OCI-LY7 (cell line): Measurements from ENCODE around the gene GLB1L2. TPM values are rescaled to one million over a fixed set of nuclear protein-coding genes. Genes with fewer than 3 reads are reported as not detected.

Experiments
- BruUV-seq: library from RNA; stranded (reverse); fragments of 400-500 nt; replicated peaks from 2 replicates; lab custom pipeline; 2021; lab: Mats Ljungman, UMichigan
- CTCF ChIA-PET: fragments of 300-600 bp; sonication (Branson Sonifier 250); formaldehyde crosslinking; loops from one replicate; lab custom pipeline; 2022; ENCODE audit warnings: antibody characterized with exemption; ENCODE audit not compliant: unreplicated experiment; lab: Charles Lee
- POLR2A ChIA-PET: fragments of 300-600 bp; sonication (Branson Sonifier 250); formaldehyde crosslinking; loops from one replicate; lab custom pipeline; 2022; ENCODE audit warnings: antibody characterized with exemption; lab: Charles Lee
- DNase-seq: peaks from one replicate; pipeline ENCODE4 v3.0.0-alpha.2; 2015; ENCODE audit warnings: low spot score
- H2AFZ ChIP-seq: fragments of 200-600 bp; sonication (generic), shearing (Covaris generic); 2 replicates; pipeline ENCODE4 v1.6.1; 2014; ENCODE audit warnings: mild to moderate bottlenecking, antibody characterized with exemption, low read length, moderate library complexity
- H3K27ac ChIP-seq: fragments of 200-600 bp; sonication (generic); 2 replicates; pipeline ENCODE4 v1.5.1; 2014; ENCODE audit warnings: mixed run types, low read depth, mild to moderate bottlenecking, moderate library complexity, low read length, inconsistent platforms; ENCODE audit not compliant: poor library complexity, severe bottlenecking
- H3K36me3 ChIP-seq: fragments of 200-600 bp; sonication (generic); 2 replicates; pipeline ENCODE4 v1.6.1; 2014; ENCODE audit warnings: mild to moderate bottlenecking, antibody characterized with exemption, low read length, moderate library complexity, mixed read lengths; ENCODE audit not compliant: insufficient read depth
- H3K4me1 ChIP-seq: fragments of 200-600 bp; sonication (generic); 2 replicates; pipeline ENCODE4 v1.5.1; 2014; ENCODE audit warnings: mild to moderate bottlenecking, low read length; ENCODE audit not compliant: insufficient read depth, poor library complexity, severe bottlenecking
- H3K4me2 ChIP-seq: fragments of 200-600 bp; sonication (generic); 2 replicates; pipeline ENCODE4 v1.6.1; 2014; ENCODE audit warnings: mild to moderate bottlenecking, low read length
- H3K4me3 ChIP-seq: fragments of 200-600 bp; sonication (generic); 2 replicates; pipeline ENCODE4 v1.5.1; 2014; ENCODE audit warnings: mild to moderate bottlenecking, low read depth, low read length; ENCODE audit not compliant: poor library complexity, severe bottlenecking
- H3K79me2 ChIP-seq: fragments of 200-600 bp; sonication (generic); 2 replicates; pipeline ENCODE4 v1.6.1; 2016; ENCODE audit warnings: low read depth, mild to moderate bottlenecking, low read length, moderate library complexity, mixed read lengths; ENCODE audit not compliant: insufficient read depth
- H3K9me2 ChIP-seq: fragments of 200-600 bp; sonication (generic); 2 replicates; pipeline ENCODE4 v1.6.1; 2016; ENCODE audit warnings: mild to moderate bottlenecking, low read length, mixed read lengths; ENCODE audit not compliant: insufficient read depth
- H3K9me3 ChIP-seq: fragments of 200-600 bp; sonication (generic); 2 replicates; pipeline ENCODE4 v1.6.1; 2014; ENCODE audit warnings: mild to moderate bottlenecking, mixed run types, low read length, mixed read lengths
- H4K20me1 ChIP-seq: fragments of 200-600 bp; sonication (generic); 2 replicates; pipeline ENCODE4 v1.6.1; 2014; ENCODE audit warnings: mild to moderate bottlenecking, antibody characterized with exemption, low read length, moderate library complexity, mixed read lengths; ENCODE audit not compliant: insufficient read depth
- CTCF ChIP-seq: fragments of 200-600 bp; sonication (generic); conservative IDR thresholded peaks from 2 replicates; pipeline ENCODE4 v1.5.1; 2014; ENCODE audit warnings: mild to moderate bottlenecking, antibody characterized with exemption, low read length, moderate library complexity, mixed read lengths
- EZH2phosphoT487 ChIP-seq: fragments of 200-600 bp; sonication (generic); IDR thresholded peaks from 2 replicates; pipeline ENCODE4 v1.6.1; 2018; ENCODE audit warnings: low read depth, borderline replicate concordance, mild to moderate bottlenecking, mixed run types, antibody characterized with exemption, low read length, moderate library complexity, mixed read lengths
- intact Hi-C: fragments of 100-400 bp; cut with micrococcal nuclease; formaldehyde crosslinking; loops from one replicate; pipeline ENCODE4 v1.10.0; 2022; ENCODE audit not compliant: unreplicated experiment
- total RNA-seq, 2 experiments: library from RNA; depleted of rRNA in 1 of 2; stranded (reverse); fragments of >200 nt in 1 of 2; shearing (Covaris generic) in 1 of 2; gene quantifications; 2 replicates each; pipeline ENCODE4 v1.2.3, GENCODE V29; 2014 to 2022

GLB1L2 gene
- total RNA-seq, 2 experiments from 2014 or later: not detected

DNA sequence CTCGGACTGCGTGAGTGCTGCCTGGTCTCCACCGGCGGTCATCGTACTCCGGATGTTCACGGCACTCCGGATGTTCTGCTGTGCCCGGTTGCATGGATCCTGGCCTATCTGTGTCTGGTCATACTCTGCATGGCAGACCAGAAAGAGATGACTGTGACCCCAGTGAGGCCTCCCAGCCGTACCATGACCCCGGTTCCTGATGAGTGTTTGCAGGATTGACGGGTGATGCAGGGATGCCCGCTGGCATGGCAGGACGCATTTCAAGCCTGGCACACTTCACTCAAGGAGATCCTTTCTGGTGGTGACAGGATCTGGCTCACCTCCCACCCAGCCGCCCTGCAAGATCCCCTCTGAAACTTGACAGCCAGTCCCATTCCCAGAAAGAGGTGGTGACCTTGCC is 6.3 kb downstream of the GLB1L2 start:
- Histone ChIP-seq H3K9me2 (no peaks in the 10 kb centered on the region), H3K27ac (no peak overlapping the region), H3K4me1 (no peaks in the 10 kb centered on the region), H3K4me2 (no peak overlapping the region), H4K20me1 (no peaks in the 10 kb centered on the region), H3K4me3 (no peak overlapping the region), H2AFZ (no peak overlapping the region), H3K9me3 (no peaks in the 10 kb centered on the region), H3K79me2 (no peaks in the 10 kb centered on the region), H3K36me3 (no peaks in the 10 kb centered on the region)
- POLR2A ChIA-PET: no interaction called here
- TF ChIP-seq EZH2phosphoT487: no peak
- no peak for TF ChIP-seq CTCF
- CTCF ChIA-PET: no interaction called here
- no peak for DNase-seq
- intact Hi-C loops: no loop called here
- BruUV-seq: no TSS peak

GRCh38 chr11:134338654-134339053 is 6.9 kb downstream of the GLB1L2 start:
- TF ChIP-seq CTCF (no peak), EZH2phosphoT487 (no peak)
- no TSS peak for BruUV-seq
- Histone ChIP-seq H3K4me1 (no peaks in the 10 kb centered on the region), H3K9me3 (no peaks in the 10 kb centered on the region), H4K20me1 (no peaks in the 10 kb centered on the region), H3K4me3 (no peak overlapping the region), H3K9me2 (no peaks in the 10 kb centered on the region), H3K4me2 (no peak overlapping the region), H3K79me2 (no peaks in the 10 kb centered on the region), H2AFZ (no peak overlapping the region), H3K36me3 (no peaks in the 10 kb centered on the region), H3K27ac (no peak overlapping the region)
- DNase-seq: no peak
- intact Hi-C loops: no loop called here
- POLR2A ChIA-PET: no interaction called here
- CTCF ChIA-PET: no interaction called here

DNA sequence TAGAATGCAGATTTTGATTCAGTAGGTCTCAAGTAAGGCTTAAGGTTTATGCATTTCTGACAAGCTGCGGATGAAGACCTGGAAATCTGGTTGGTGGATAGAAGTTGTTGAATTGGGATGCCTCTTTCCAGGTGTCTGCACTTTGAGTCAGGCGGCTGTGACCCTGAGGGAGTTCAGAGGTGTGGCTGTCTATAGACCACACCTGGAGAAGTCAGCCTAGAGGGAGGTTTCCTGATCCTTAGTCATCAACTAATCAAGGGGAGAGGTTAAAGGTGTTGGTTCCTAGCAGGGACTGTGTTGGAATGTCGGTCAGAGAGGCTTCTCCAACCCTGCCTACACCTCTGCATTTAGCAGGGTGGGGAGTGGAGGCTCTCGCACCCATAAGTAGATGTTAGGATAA is 8.0 kb downstream of the GLB1L2 start:
- H3K79me2 ChIP-seq: no peaks in the 10 kb centered on the region
- POLR2A ChIA-PET: no interaction called here
- DNase-seq: no peak
- BruUV-seq: no TSS peak
- H3K9me2 ChIP-seq: no peaks in the 10 kb centered on the region
- H4K20me1 ChIP-seq: no peaks in the 10 kb centered on the region
- H3K4me1 ChIP-seq: no peaks in the 10 kb centered on the region
- TF ChIP-seq CTCF (no peak), EZH2phosphoT487 (no peak)
- no peaks in the 10 kb centered on the region for H3K36me3 ChIP-seq
- H3K4me3 ChIP-seq: no peak overlapping the region
- no peak overlapping the region for H3K4me2 ChIP-seq
- CTCF ChIA-PET: no interaction called here
- no peak overlapping the region for H3K27ac ChIP-seq
- no peak overlapping the region for H2AFZ ChIP-seq
- H3K9me3 ChIP-seq: no peaks in the 10 kb centered on the region
- intact Hi-C loops: no loop called here
